Mesothelial cell of epicardium (in vitro differentiated cells): ENCODE measurements around the gene ANKEF1. TPM values are rescaled to one million over a fixed set of nuclear protein-coding genes. Genes with fewer than 3 reads are reported as not detected.

Source experiments
- DNase-seq, 2 experiments: peaks; one replicate each; pipeline ENCODE4 v3.0.0; 2021; ENCODE audit warnings: low spot score in 2 of 2; ENCODE audit not compliant: unreplicated experiment in 2 of 2
- H3K27ac Mint-ChIP-seq: 2 replicates; pipeline ENCODE4 v1.8.0; 2021; ENCODE audit warnings: mixed read lengths
- H3K27me3 Mint-ChIP-seq: 2 replicates; pipeline ENCODE4 v1.8.0; 2021; ENCODE audit warnings: low read depth, mixed read lengths
- H3K36me3 Mint-ChIP-seq: 2 replicates; pipeline ENCODE4 v1.8.0; 2021; ENCODE audit warnings: mixed read lengths
- H3K4me1 Mint-ChIP-seq: 2 replicates; pipeline ENCODE4 v1.8.0; 2021; ENCODE audit warnings: mixed read lengths
- H3K4me3 Mint-ChIP-seq: 2 replicates; pipeline ENCODE4 v1.8.0; 2021; ENCODE audit warnings: mild to moderate bottlenecking, moderate library complexity, mixed read lengths
- H3K9me3 Mint-ChIP-seq: 2 replicates; pipeline ENCODE4 v1.8.0; 2021; ENCODE audit warnings: mixed read lengths
- total RNA-seq: library from RNA; stranded (reverse); gene quantifications from 3 replicates; pipeline ENCODE4 v1.2.1, GENCODE V29; 2021
- TF ChIP-seq, protein P1 (sequence below): fragments of 200-600 bp; sonication (generic); IDR thresholded peaks from one replicate; pipeline ENCODE4 v1.5.0; 2021; ENCODE audit warnings: antibody characterized with exemption; ENCODE audit not compliant: unreplicated experiment

ANKEF1 gene
- total RNA-seq, 1 donor from 2014 or later, result 4.5 TPM

GRCh38 chr20:10065154-10065833, 30.5 kb downstream of the ANKEF1 start:
- TF ChIP-seq, protein P1, sequence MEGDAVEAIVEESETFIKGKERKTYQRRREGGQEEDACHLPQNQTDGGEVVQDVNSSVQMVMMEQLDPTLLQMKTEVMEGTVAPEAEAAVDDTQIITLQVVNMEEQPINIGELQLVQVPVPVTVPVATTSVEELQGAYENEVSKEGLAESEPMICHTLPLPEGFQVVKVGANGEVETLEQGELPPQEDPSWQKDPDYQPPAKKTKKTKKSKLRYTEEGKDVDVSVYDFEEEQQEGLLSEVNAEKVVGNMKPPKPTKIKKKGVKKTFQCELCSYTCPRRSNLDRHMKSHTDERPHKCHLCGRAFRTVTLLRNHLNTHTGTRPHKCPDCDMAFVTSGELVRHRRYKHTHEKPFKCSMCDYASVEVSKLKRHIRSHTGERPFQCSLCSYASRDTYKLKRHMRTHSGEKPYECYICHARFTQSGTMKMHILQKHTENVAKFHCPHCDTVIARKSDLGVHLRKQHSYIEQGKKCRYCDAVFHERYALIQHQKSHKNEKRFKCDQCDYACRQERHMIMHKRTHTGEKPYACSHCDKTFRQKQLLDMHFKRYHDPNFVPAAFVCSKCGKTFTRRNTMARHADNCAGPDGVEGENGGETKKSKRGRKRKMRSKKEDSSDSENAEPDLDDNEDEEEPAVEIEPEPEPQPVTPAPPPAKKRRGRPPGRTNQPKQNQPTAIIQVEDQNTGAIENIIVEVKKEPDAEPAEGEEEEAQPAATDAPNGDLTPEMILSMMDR, result no peak
- no peak for DNase-seq
- Mint-ChIP-seq H3K27ac (no peak overlapping the region), H3K36me3 (no peaks in the 10 kb centered on the region), H3K9me3 (peaks cover 4% of the 10 kb centered on the region), H3K27me3 (peaks cover 31% of the 10 kb centered on the region), H3K4me3 (no peak overlapping the region), H3K4me1 (no peaks in the 10 kb centered on the region)

DNA sequence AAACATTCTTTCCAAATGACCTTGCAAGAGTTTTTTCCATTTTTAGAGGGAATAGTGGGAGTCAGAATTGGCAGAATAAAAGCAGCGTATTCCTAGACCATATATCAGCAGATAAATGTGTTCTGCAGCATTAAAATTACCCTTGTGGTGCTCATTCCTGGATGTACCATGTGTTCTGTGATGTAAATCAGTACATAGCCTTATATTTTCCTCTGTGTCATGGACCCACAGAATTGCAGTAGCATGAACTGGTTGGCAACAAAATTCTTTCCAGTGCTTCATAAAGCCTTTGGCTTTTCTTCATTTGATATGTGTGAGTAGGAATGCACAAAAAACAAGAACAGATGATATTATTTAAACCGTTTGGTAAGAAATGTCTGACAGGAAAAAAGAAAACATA, 32.5 kb downstream of the ANKEF1 start:
- Mint-ChIP-seq H3K27me3 (peaks cover 27% of the 10 kb centered on the region), H3K27ac (no peak overlapping the region), H3K9me3 (peaks cover 4% of the 10 kb centered on the region), H3K4me3 (no peak overlapping the region), H3K36me3 (no peaks in the 10 kb centered on the region), H3K4me1 (no peaks in the 10 kb centered on the region)
- DNase-seq, result no peak
- TF ChIP-seq, protein P1, result no peak

DNA sequence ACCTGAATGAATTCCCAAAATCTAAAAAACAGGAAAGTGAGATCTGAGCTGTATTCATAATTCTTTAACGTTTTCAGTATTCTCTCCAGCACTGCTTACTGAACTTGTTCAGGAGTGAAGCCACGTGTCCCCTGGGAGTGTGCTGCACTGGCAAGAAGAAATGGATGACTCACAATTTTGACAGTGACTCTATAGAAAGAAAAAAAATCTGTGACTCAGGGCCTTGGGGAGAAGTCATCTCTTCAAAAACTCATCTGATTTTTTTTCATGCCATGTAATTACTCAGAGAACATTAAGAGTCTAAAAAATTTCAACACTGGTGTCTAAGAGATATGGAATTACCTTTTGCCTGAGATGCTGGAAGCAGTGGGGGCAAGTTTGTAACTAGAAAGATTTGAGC, 39.7 kb downstream of the ANKEF1 start:
- no peak for DNase-seq

DNA sequence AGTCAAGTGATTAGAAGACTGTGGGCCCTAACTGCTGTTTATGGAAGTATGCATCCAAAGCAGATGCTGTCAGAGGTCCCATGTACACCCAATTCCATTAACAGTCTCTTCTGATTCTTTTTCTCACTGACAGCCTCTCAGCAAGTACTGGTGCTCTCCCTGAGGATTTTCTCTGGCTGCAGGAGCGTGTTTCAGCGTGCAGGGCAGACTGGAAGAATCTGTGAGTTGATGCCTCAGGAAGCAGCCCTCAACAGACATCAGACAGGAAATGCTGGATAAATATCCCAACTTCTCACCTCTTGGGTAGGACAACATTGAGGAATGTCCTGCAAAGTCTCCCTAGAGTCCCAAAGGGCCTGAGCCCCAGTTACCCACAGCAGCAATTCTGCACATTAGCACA, 40.8 kb downstream of the ANKEF1 start:
- Mint-ChIP-seq H3K36me3 (no peaks in the 10 kb centered on the region), H3K27me3 (peaks cover 18% of the 10 kb centered on the region), H3K9me3 (no peaks in the 10 kb centered on the region), H3K4me1 (no peaks in the 10 kb centered on the region), H3K27ac (no peak overlapping the region), H3K4me3 (no peak overlapping the region)
- TF ChIP-seq, protein P1, result no peak
- no peak for DNase-seq

More for the DNA sequence above, 39.7 kb downstream of the ANKEF1 start:
- Mint-ChIP-seq H3K36me3 (no peaks in the 10 kb centered on the region), H3K4me1 (no peaks in the 10 kb centered on the region), H3K9me3 (no peaks in the 10 kb centered on the region), H3K27me3 (peaks cover 18% of the 10 kb centered on the region), H3K27ac (no peak overlapping the region), H3K4me3 (no peak overlapping the region)
- TF ChIP-seq, protein P1, result no peak

GRCh38 chr20:10076126-10077080, 41.6 kb downstream of the ANKEF1 start:
- H3K4me3 Mint-ChIP-seq, result no peak overlapping the region
- no peak for DNase-seq
- H3K36me3 Mint-ChIP-seq, result no peaks in the 10 kb centered on the region
- no peak overlapping the region for H3K27ac Mint-ChIP-seq
- no peaks in the 10 kb centered on the region for H3K9me3 Mint-ChIP-seq
- TF ChIP-seq, protein P1, result no peak
- no peaks in the 10 kb centered on the region for H3K4me1 Mint-ChIP-seq
- H3K27me3 Mint-ChIP-seq, result peaks cover 18% of the 10 kb centered on the region
